Mesenchymal stem cell (in vitro differentiated cells and primary cell): ENCODE data around the gene PURA.

Experiments
- DNase-seq: peaks from one replicate; pipeline ENCODE4 v3.0.0-alpha.2; 2013
- H2AFZ ChIP-seq: one replicate; pipeline ENCODE4 v1.6.1; 2013; ENCODE audit warnings: low read depth, mild to moderate bottlenecking, control low read depth, inconsistent platforms, low read length, moderate library complexity
- H2AK5ac ChIP-seq: 2 replicates; pipeline ENCODE4 v1.6.1; 2013; ENCODE audit warnings: low read length, moderate library complexity, mild to moderate bottlenecking, inconsistent platforms; ENCODE audit not compliant: severe bottlenecking
- H2BK120ac ChIP-seq: one replicate; pipeline ENCODE4 v1.6.1; 2013; ENCODE audit warnings: low read depth, mild to moderate bottlenecking, inconsistent platforms, low read length, moderate library complexity
- H2BK12ac ChIP-seq, 2 experiments: one replicate each; pipeline ENCODE4 v1.6.1; 2013; ENCODE audit warnings: inconsistent platforms in 2 of 2, low read length in 2 of 2, mild to moderate bottlenecking in 2 of 2, moderate library complexity in 2 of 2, control low read depth in 1 of 2
- H2BK15ac ChIP-seq: one replicate; pipeline ENCODE4 v1.6.1; 2013; ENCODE audit warnings: mild to moderate bottlenecking, low read depth, inconsistent platforms; ENCODE audit not compliant: poor library complexity, severe bottlenecking
- H2BK5ac ChIP-seq: 2 replicates; pipeline ENCODE4 v1.6.1; 2013; ENCODE audit warnings: low read depth, mild to moderate bottlenecking, low read length, control low read depth, inconsistent platforms; ENCODE audit not compliant: poor library complexity, severe bottlenecking
- H3K14ac ChIP-seq, 2 experiments: one replicate each; pipeline ENCODE4 v1.6.1; 2013; ENCODE audit warnings: inconsistent platforms in 2 of 2, low read length in 2 of 2, control low read depth in 1 of 2, mild to moderate bottlenecking in 1 of 2, moderate library complexity in 1 of 2
- H3K18ac ChIP-seq, 2 experiments: one replicate each; pipeline ENCODE4 v1.6.1; 2013; ENCODE audit warnings: inconsistent platforms in 2 of 2, low read length in 2 of 2, control low read depth in 1 of 2, low read depth in 1 of 2, mild to moderate bottlenecking in 1 of 2
- H3K23ac ChIP-seq, 2 experiments: one replicate each; pipeline ENCODE4 v1.6.1; 2013; ENCODE audit warnings: inconsistent platforms in 2 of 2, low read length in 2 of 2, mild to moderate bottlenecking in 2 of 2, moderate library complexity in 2 of 2, control low read depth in 1 of 2
- H3K27ac ChIP-seq: 2 replicates; pipeline ENCODE4 v1.5.1; 2013; ENCODE audit warnings: mild to moderate bottlenecking, moderate library complexity, low read length, control low read depth, inconsistent platforms; ENCODE audit not compliant: poor library complexity, severe bottlenecking
- H3K27me3 ChIP-seq, 2 experiments: 2 replicates each; pipeline versions ENCODE4 v1.6.1 to v1.7.0; 2013; ENCODE audit warnings: low read length in 2 of 2, mild to moderate bottlenecking in 2 of 2, moderate library complexity in 2 of 2, control low read depth in 1 of 2, inconsistent platforms in 1 of 2; ENCODE audit not compliant: control insufficient read depth in 1 of 2, insufficient read depth in 1 of 2
- H3K36me3 ChIP-seq, 2 experiments: 2 replicates each; pipeline versions ENCODE4 v1.6.1 to v1.7.0; 2013; ENCODE audit warnings: low read length in 2 of 2, control low read depth in 1 of 2, inconsistent platforms in 1 of 2, low read depth in 1 of 2, mild to moderate bottlenecking in 1 of 2; ENCODE audit not compliant: insufficient read depth in 2 of 2, control insufficient read depth in 1 of 2
- H3K4ac ChIP-seq, 2 experiments: one replicate each; pipeline ENCODE4 v1.6.1; 2013; ENCODE audit warnings: inconsistent platforms in 2 of 2, low read length in 2 of 2, mild to moderate bottlenecking in 2 of 2, moderate library complexity in 2 of 2, control low read depth in 1 of 2, low read depth in 1 of 2
- H3K4me1 ChIP-seq: 2 replicates; pipeline ENCODE4 v1.6.1; 2013; ENCODE audit warnings: low read depth, low read length, control low read depth; ENCODE audit not compliant: control insufficient read depth, insufficient read depth
- H3K4me2 ChIP-seq: 2 replicates; pipeline ENCODE4 v1.6.1; 2013; ENCODE audit warnings: low read length, mild to moderate bottlenecking, inconsistent platforms; ENCODE audit not compliant: poor library complexity, severe bottlenecking
- H3K4me3 ChIP-seq, 2 experiments: 2 replicates each; pipeline versions ENCODE4 v1.5.1 to v1.7.0; 2013; ENCODE audit warnings: low read length in 2 of 2, mild to moderate bottlenecking in 2 of 2, control low read depth in 1 of 2, low read depth in 1 of 2; ENCODE audit not compliant: insufficient read depth in 1 of 2
- H3K79me1 ChIP-seq: replicated peaks from 2 replicates; pipeline ENCODE4 v1.6.1; 2013; ENCODE audit warnings: mild to moderate bottlenecking, control low read depth, low read length, inconsistent platforms; ENCODE audit not compliant: poor library complexity, severe bottlenecking
- H3K9ac ChIP-seq: 2 replicates; pipeline ENCODE4 v1.7.0; 2013; ENCODE audit warnings: mild to moderate bottlenecking, low read length, moderate library complexity
- H3K9me3 ChIP-seq: 2 replicates; pipeline ENCODE4 v1.7.0; 2013; ENCODE audit warnings: mild to moderate bottlenecking, low read length; ENCODE audit not compliant: control insufficient read depth
- H4K8ac ChIP-seq: one replicate; pipeline ENCODE4 v1.6.1; 2013; ENCODE audit warnings: inconsistent platforms, mild to moderate bottlenecking, low read length, moderate library complexity
- H4K91ac ChIP-seq: one replicate; pipeline ENCODE4 v1.6.1; 2013; ENCODE audit warnings: mild to moderate bottlenecking, low read length, inconsistent platforms
- WGBS: methylation state at CpG from one replicate; pipeline ENCODE4 v1.1.7; 2013; ENCODE audit warnings: mixed read lengths; 5-methylcytosine and 5-hydroxymethylcytosine counted together

Gene PURA

GRCh38 chr5:140110646-140110957, 3.3 kb upstream of the PURA start:
- Histone ChIP-seq H3K9ac (peak overlapping the region; percentile 98), H3K79me1 (peaks cover 29% of the 10 kb centered on the region), H3K4me2 (no peak overlapping the region), H3K14ac (no peak overlapping the region), H3K4ac (no peak overlapping the region), H2BK5ac (no peak overlapping the region), H3K4me3 (no peak overlapping the region), H2AK5ac (no peak overlapping the region), H2BK120ac (no peak overlapping the region), H3K9me3 (no peaks in the 10 kb centered on the region), H3K18ac (no peak overlapping the region), H3K27me3 (peaks cover 0 to 38% of the 10 kb centered on the region in 2 experiments), H2AFZ (no peak overlapping the region), H3K4me1 (peaks cover 31% of the 10 kb centered on the region), H2BK15ac (no peak overlapping the region), H2BK12ac (no peak overlapping the region), H3K36me3 (no peaks in the 10 kb centered on the region), H3K23ac (no peak overlapping the region), H3K27ac (no peak overlapping the region), H4K8ac (no peak overlapping the region), H4K91ac (no peak overlapping the region)
- no CpG with 5 or more reads among the region's 1 CpG for WGBS
- no peak for DNase-seq

- H3K9ac ChIP-seq: peak overlapping the region; percentile 98
- WGBS: 10% methylated on average over 18 of the region's 18 CpGs
Observed at GRCh38 chr5:140111011-140111858, 2.7 kb upstream of the PURA start.

GRCh38 chr5:140111859-140112551, 1.9 kb upstream of the PURA start:
- Histone ChIP-seq H2BK5ac (no peak overlapping the region), H3K27me3 (peaks cover 0 to 38% of the 10 kb centered on the region in 2 experiments), H2AK5ac (no peak overlapping the region), H2BK12ac (no peak overlapping the region), H3K9me3 (no peaks in the 10 kb centered on the region), H3K4me2 (no peak overlapping the region), H3K18ac (no peak overlapping the region), H3K14ac (no peak overlapping the region), H3K9ac (peak overlapping the region; percentile 92), H4K8ac (no peak overlapping the region), H2BK15ac (no peak overlapping the region), H3K36me3 (no peaks in the 10 kb centered on the region), H3K4me1 (peaks cover 30% of the 10 kb centered on the region), H3K4ac (no peak overlapping the region), H2AFZ (no peak overlapping the region), H2BK120ac (no peak overlapping the region), H3K27ac (no peak overlapping the region), H3K4me3 (peak overlapping the region in 1 of 2 experiments; percentile 88), H3K23ac (no peak overlapping the region), H3K79me1 (peaks cover 31% of the 10 kb centered on the region), H4K91ac (no peak overlapping the region)
- DNase-seq: no peak
- WGBS: 47% methylated on average over 8 of the region's 8 CpGs

More at GRCh38 chr5:140111011-140111858, 2.7 kb upstream of the PURA start:
- peaks cover 29% of the 10 kb centered on the region for H3K79me1 ChIP-seq
- no peak overlapping the region for H2AFZ ChIP-seq
- H2BK120ac ChIP-seq: no peak overlapping the region
- H3K4me2 ChIP-seq: no peak overlapping the region
- no peak overlapping the region for H2AK5ac ChIP-seq
- H2BK5ac ChIP-seq: no peak overlapping the region
- H3K14ac ChIP-seq: no peak overlapping the region
- no peak overlapping the region for H3K27ac ChIP-seq
- H4K8ac ChIP-seq: no peak overlapping the region
- H3K27me3 ChIP-seq: peaks cover 0 to 38% of the 10 kb centered on the region in 2 experiments
- H3K9me3 ChIP-seq: no peaks in the 10 kb centered on the region
- DNase-seq: no peak
- H3K23ac ChIP-seq: no peak overlapping the region
- H3K18ac ChIP-seq: no peak overlapping the region
- H2BK12ac ChIP-seq: no peak overlapping the region
- no peak overlapping the region for H4K91ac ChIP-seq
- no peaks in the 10 kb centered on the region for H3K36me3 ChIP-seq
- no peak overlapping the region for H3K4ac ChIP-seq
- no peak overlapping the region for H2BK15ac ChIP-seq
- peaks cover 31% of the 10 kb centered on the region for H3K4me1 ChIP-seq
- H3K4me3 ChIP-seq: no peak overlapping the region

GRCh38 chr5:140112685-140113179, 1.2 kb upstream of the PURA start:
- H3K23ac ChIP-seq: no peak overlapping the region
- H4K91ac ChIP-seq: peak overlapping the region; percentile 60
- peak; percentile 16 for DNase-seq
- H2BK12ac ChIP-seq: no peak overlapping the region
- H3K79me1 ChIP-seq: peaks cover 33% of the 10 kb centered on the region
- peak overlapping the region; percentile 100 for H3K4me2 ChIP-seq
- peak overlapping the region; percentile 81 to 88 for H3K4me3 ChIP-seq
- H3K18ac ChIP-seq: peak overlapping the region; percentile 73 to 87
- no peaks in the 10 kb centered on the region for H3K36me3 ChIP-seq
- peak overlapping the region; percentile 38 for H4K8ac ChIP-seq
- H3K4ac ChIP-seq: no peak overlapping the region
- H3K14ac ChIP-seq: no peak overlapping the region
- H2AK5ac ChIP-seq: no peak overlapping the region
- WGBS: 12% methylated on average over 10 of the region's 13 CpGs
- H2BK120ac ChIP-seq: no peak overlapping the region
- peaks cover 0 to 38% of the 10 kb centered on the region in 2 experiments for H3K27me3 ChIP-seq
- H2AFZ ChIP-seq: no peak overlapping the region
- peaks cover 26% of the 10 kb centered on the region for H3K4me1 ChIP-seq
- no peak overlapping the region for H3K27ac ChIP-seq
- peak overlapping the region; percentile 79 for H2BK15ac ChIP-seq
- no peaks in the 10 kb centered on the region for H3K9me3 ChIP-seq
- no peak overlapping the region for H2BK5ac ChIP-seq
- peak overlapping the region; percentile 92 for H3K9ac ChIP-seq
